Gastroesophageal sphincter (tissue), 4 donors: Measurements from ENCODE around the gene TJAP1. TPM values are rescaled to one million over a fixed set of nuclear protein-coding genes. Genes with fewer than 3 reads are reported as not detected.

Source experiments
- ATAC-seq: fragments of 150-250 bp; one replicate; pipeline ENCODE4 v1.9.1; 2016; ENCODE audit warnings: mild to moderate bottlenecking, moderate library complexity
- H3K27ac ChIP-seq, 4 donors: fragments of 200-600 bp; sonication (generic) in 3 of 4; 1 replicate in 3 of 4; 2 replicates in 1 of 4; pipeline ENCODE4 v1.5.1; 2016 to 2019
- H3K27me3 ChIP-seq: fragments of 200-600 bp; sonication (generic); one replicate; pipeline ENCODE4 v1.5.1; 2019
- H3K36me3 ChIP-seq, 2 donors: fragments of 200-600 bp; sonication (generic); one replicate each; pipeline ENCODE4 v1.5.1; 2019; ENCODE audit warnings: control low read depth in 1 of 2
- H3K4me1 ChIP-seq, 3 donors: fragments of 200-600 bp; sonication (generic); 1 replicate in 2 of 3; 2 replicates in 1 of 3; pipeline ENCODE4 v1.5.1; 2016 to 2019; ENCODE audit warnings: control low read depth in 2 of 3
- H3K4me3 ChIP-seq, 2 donors: fragments of 200-600 bp; sonication (generic); one replicate each; pipeline ENCODE4 v1.5.1; 2019; ENCODE audit warnings: mild to moderate bottlenecking in 1 of 2, moderate library complexity in 1 of 2
- H3K9me3 ChIP-seq, 3 donors: fragments of 200-600 bp; sonication (generic); one replicate each; pipeline ENCODE4 v1.5.1; 2017 to 2019; ENCODE audit warnings: control low read depth in 2 of 3
- EP300 ChIP-seq: sonication (generic); formaldehyde crosslinking; IDR thresholded peaks from one replicate; pipeline ENCODE4 v1.6.1; 2017; ENCODE audit warnings: antibody characterized with exemption, mild to moderate bottlenecking
- POLR2A ChIP-seq, 2 donors: fragments of 450-650 bp; IDR thresholded peaks; one replicate each; pipeline ENCODE4 v1.6.1; 2017; ENCODE audit warnings: antibody characterized with exemption in 2 of 2, mild to moderate bottlenecking in 2 of 2, moderate library complexity in 1 of 2
- POLR2AphosphoS5 ChIP-seq: sonication (generic); formaldehyde crosslinking; IDR thresholded peaks from one replicate; pipeline ENCODE4 v1.6.1; 2017; ENCODE audit warnings: antibody characterized with exemption
- whole genome bisulfite sequencing, 2 donors: methylation state at CpG; one replicate each; pipeline ENCODE4 v1.1.5; 2018; ENCODE audit warnings: low coverage in 1 of 2; 5-methylcytosine and 5-hydroxymethylcytosine counted together
- total RNA-seq, 4 donors: library from RNA; depleted of rRNA; stranded (reverse); fragments of >200 nt; gene quantifications; one replicate each; pipeline ENCODE4 v1.1.0, GENCODE V29; 2016
- TF ChIP-seq, protein P1 (sequence below), 4 experiments: fragments of 200-600 bp in 2 of 4; fragments of 450-650 bp in 2 of 4; sonication (generic) in 1 of 4; IDR thresholded peaks; one replicate each; pipeline ENCODE4 v1.5.1; 2017 to 2019; ENCODE audit warnings: antibody characterized with exemption in 4 of 4, mild to moderate bottlenecking in 2 of 4, moderate library complexity in 2 of 4

TJAP1 gene, protein sequence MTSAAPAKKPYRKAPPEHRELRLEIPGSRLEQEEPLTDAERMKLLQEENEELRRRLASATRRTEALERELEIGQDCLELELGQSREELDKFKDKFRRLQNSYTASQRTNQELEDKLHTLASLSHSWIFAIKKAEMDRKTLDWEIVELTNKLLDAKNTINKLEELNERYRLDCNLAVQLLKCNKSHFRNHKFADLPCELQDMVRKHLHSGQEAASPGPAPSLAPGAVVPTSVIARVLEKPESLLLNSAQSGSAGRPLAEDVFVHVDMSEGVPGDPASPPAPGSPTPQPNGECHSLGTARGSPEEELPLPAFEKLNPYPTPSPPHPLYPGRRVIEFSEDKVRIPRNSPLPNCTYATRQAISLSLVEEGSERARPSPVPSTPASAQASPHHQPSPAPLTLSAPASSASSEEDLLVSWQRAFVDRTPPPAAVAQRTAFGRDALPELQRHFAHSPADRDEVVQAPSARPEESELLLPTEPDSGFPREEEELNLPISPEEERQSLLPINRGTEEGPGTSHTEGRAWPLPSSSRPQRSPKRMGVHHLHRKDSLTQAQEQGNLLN
- 10 to 100 TPM; 20.1 to 36.0 (median 27.8) TPM for total RNA-seq

DNA sequence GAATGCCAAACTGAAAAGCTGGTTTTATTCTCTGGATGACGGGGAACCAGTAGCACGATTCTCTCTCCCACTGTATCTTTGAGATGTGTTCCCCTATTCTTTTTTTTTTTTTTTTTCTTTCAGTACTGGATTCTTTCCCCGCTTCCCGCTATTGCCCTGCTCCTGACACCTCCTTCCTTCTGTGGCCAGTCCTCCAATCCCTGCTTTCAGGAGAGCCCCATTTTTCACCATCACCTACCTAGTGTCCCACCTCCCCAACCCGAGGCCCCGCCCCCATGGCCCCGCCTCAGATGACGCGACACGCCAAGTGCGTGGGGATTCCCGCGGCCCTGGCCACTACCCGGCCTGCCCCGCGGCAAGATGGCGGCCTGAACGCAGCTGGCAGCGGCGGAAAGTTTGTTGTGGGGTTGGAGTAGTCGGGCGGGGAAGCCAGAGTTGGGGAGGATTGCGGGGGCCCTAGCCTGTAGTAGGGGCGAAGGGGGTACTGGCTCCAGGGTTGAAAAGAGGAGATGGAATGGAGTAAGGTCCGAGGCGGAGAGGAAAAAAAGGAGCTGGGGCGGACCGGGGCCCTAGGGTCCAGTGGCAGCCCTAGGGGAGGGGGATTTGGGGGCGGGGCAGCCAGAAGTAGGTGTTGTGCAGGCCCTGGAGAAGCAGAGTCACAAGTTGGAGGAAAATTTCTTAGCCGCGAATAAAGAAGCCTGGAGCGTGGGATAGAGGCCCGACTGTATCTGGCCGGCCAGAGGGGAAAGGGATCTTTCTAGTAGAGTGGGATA is at the start of gene TJAP1:
Gene TJAP1, plus strand, starts transcription at position 336 of the 773 bp plus-strand sequence. CDS start 21,432 bp downstream, outside the sequence.
- H3K4me1 ChIP-seq, result peaks cover 0 to 41% (median 11%) of the 10 kb centered on the region in 3 donors
- no peaks in the 10 kb centered on the region for H3K36me3 ChIP-seq
- no peaks in the 10 kb centered on the region for H3K27me3 ChIP-seq
- WGBS, 2 donors, result 0 to 1% methylated on average over 10 to 15 of the region's 34 CpGs
- H3K9me3 ChIP-seq, result no peaks in the 10 kb centered on the region
- H3K27ac ChIP-seq, result peak within 1 kb of the TSS; percentile 61 to 86 (median 83)
- TF ChIP-seq POLR2A (IDR thresholded peaks at IDR 0.05), result peak; percentile 40 to 66
- peak; percentile 90 for TF ChIP-seq POLR2AphosphoS5
- no peak for TF ChIP-seq EP300
- TF ChIP-seq, protein P1, sequence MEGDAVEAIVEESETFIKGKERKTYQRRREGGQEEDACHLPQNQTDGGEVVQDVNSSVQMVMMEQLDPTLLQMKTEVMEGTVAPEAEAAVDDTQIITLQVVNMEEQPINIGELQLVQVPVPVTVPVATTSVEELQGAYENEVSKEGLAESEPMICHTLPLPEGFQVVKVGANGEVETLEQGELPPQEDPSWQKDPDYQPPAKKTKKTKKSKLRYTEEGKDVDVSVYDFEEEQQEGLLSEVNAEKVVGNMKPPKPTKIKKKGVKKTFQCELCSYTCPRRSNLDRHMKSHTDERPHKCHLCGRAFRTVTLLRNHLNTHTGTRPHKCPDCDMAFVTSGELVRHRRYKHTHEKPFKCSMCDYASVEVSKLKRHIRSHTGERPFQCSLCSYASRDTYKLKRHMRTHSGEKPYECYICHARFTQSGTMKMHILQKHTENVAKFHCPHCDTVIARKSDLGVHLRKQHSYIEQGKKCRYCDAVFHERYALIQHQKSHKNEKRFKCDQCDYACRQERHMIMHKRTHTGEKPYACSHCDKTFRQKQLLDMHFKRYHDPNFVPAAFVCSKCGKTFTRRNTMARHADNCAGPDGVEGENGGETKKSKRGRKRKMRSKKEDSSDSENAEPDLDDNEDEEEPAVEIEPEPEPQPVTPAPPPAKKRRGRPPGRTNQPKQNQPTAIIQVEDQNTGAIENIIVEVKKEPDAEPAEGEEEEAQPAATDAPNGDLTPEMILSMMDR (IDR thresholded peaks at IDR 0.05), result no peak
- peak; percentile 99 for ATAC-seq
- H3K4me3 ChIP-seq, result peak within 1 kb of the TSS; percentile 77

DNA sequence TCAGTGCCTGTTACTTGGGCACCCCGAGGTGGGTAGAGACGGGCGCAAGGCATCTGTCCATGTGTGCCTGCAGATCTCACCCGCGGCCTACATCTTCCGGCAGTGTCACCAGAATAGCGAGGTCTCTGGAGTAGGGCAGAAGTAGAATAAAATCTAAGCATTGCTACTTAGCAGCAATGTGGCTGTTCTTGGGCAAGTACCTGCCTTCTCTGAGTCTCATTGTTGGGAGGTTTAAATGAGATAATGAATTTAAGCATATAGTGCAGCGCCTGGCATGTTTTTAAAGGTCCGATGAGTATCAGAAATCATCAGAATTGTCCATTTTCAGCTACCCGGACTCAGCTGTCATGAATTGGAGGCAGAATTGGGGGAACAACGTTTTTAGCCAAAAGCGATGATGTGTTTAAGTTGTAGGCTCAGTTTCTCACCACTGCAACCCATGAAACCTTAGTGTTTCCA is 49.2 kb upstream of the TJAP1 start:
- Histone ChIP-seq H3K36me3 (peaks cover 0 to 22% of the 10 kb centered on the region in 2 donors), H3K9me3 (no peaks in the 10 kb centered on the region), H3K4me1 (peaks cover 0 to 23% (median 15%) of the 10 kb centered on the region in 3 donors), H3K27ac (peak overlapping the region; percentile 41 to 91 (median 90)), H3K4me3 (peak overlapping the region; percentile 66 to 81), H3K27me3 (no peaks in the 10 kb centered on the region)
- WGBS, 2 donors, result 21 to 27% methylated on average over 5 to 7 of the region's 12 CpGs
- TF ChIP-seq POLR2AphosphoS5 (no peak), POLR2A (IDR thresholded peaks at IDR 0.05) (no peak), EP300 (no peak)
- TF ChIP-seq, protein P1 (IDR thresholded peaks at IDR 0.05), result no peak
- no peak for ATAC-seq

GRCh38 chr6:43428874-43429273 is 48.5 kb upstream of the TJAP1 start:
- H3K36me3 ChIP-seq, result peaks cover 0 to 29% of the 10 kb centered on the region in 2 donors
- H3K27me3 ChIP-seq, result no peaks in the 10 kb centered on the region
- H3K27ac ChIP-seq, result peak overlapping the region in 3 of 4 donors; percentile 89 to 91 (median 91)
- TF ChIP-seq, protein P1 (IDR thresholded peaks at IDR 0.05), result no peak
- TF ChIP-seq POLR2A (IDR thresholded peaks at IDR 0.05), result no peak
- no peak for TF ChIP-seq EP300
- no peak for TF ChIP-seq POLR2AphosphoS5
- peak overlapping the region in 1 of 2 donors; percentile 81 for H3K4me3 ChIP-seq
- no peaks in the 10 kb centered on the region for H3K9me3 ChIP-seq
- WGBS, 2 donors, result 90 to 94% methylated on average over 2 to 3 of the region's 3 CpGs
- ATAC-seq, result no peak
- peaks cover 0 to 23% (median 15%) of the 10 kb centered on the region in 3 donors for H3K4me1 ChIP-seq

DNA sequence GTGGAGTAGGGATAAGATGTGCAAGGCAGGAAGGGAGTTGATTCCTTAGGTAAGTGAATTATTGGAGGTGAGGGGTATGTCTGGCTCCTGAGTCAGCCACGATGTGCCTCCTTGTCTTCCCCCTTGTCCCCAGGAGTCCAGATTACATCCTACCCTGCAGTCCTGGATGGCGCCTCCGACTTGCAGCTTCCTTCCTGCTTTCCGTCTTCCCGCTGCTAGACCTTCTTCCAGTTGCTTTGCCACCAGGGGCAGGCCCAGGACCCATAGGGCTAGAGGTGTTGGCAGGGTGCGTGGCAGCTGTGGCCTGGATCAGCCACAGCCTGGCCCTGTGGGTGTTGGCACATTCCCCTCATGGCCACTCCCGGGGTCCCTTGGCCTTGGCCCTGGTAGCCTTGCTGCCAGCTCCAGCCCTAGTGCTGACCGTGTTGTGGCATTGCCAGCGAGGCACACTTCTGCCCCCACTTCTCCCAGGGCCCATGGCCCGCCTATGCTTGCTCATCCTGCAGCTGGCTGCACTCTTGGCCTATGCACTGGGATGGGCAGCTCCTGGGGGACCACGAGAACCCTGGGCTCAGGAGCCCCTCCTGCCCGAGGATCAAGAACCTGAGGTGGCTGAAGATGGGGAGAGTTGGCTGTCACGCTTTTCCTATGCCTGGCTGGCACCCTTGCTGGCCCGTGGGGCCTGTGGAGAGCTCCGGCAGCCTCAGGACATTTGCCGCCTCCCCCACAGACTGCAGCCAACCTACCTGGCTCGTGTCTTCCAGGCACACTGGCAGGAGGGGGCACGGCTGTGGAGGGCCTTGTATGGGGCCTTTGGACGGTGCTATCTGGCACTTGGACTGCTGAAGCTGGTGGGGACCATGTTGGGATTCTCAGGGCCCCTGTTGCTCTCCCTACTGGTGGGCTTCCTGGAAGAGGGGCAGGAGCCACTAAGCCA is 45.1 kb upstream of the TJAP1 start:
- TF ChIP-seq, protein P1 (IDR thresholded peaks at IDR 0.05), result no peak
- no peak for TF ChIP-seq POLR2A (IDR thresholded peaks at IDR 0.05)
- TF ChIP-seq EP300, result no peak
- TF ChIP-seq POLR2AphosphoS5, result no peak
- Histone ChIP-seq H3K27me3 (no peaks in the 10 kb centered on the region), H3K4me3 (no peak overlapping the region), H3K27ac (no peak overlapping the region), H3K36me3 (peaks cover 0 to 48% of the 10 kb centered on the region in 2 donors), H3K9me3 (no peaks in the 10 kb centered on the region), H3K4me1 (peaks cover 4 to 42% (median 31%) of the 10 kb centered on the region in 3 donors)
- ATAC-seq, result no peak
- 92% methylated on average over 3 of the region's 19 CpGs; no CpG with 5 or more reads in 1 of the 2 donors for WGBS, 2 donors
